Activated B cell treated with CpG ODN at 0.5 μM for 24 hours (primary cell): ENCODE data around the gene TOM1L1. TPM values are rescaled to one million over a fixed set of nuclear protein-coding genes. Genes with fewer than 3 reads are reported as not detected.

Source experiments
- ATAC-seq: fragments of 200-7000 bp; cut with Tn5 transposase; one replicate; pipeline ENCODE4 v1.10.0; 2021; ENCODE audit warnings: low read depth, mild to moderate bottlenecking, moderate library complexity
- CTCF ChIA-PET: fragments of 350-600 bp; sonication (Branson Sonifier 250); formaldehyde crosslinking; loops from one replicate; lab custom pipeline; 2021; ENCODE audit warnings: antibody characterized with exemption; lab: Charles Lee
- POLR2A ChIA-PET: fragments of 350-600 bp; sonication (Branson Sonifier 250); formaldehyde crosslinking; loops from one replicate; lab custom pipeline; 2021; ENCODE audit warnings: antibody characterized with exemption; lab: Charles Lee
- DNase-seq: peaks from one replicate; pipeline ENCODE4 v3.0.0; 2022
- H3K27ac Mint-ChIP-seq: one replicate; pipeline ENCODE4 v1.8.0; 2020; ENCODE audit warnings: mixed read lengths
- H3K27me3 Mint-ChIP-seq: one replicate; pipeline ENCODE4 v1.8.0; 2021; ENCODE audit warnings: mixed read lengths
- H3K36me3 Mint-ChIP-seq: one replicate; pipeline ENCODE4 v1.8.0; 2021; ENCODE audit warnings: low read depth, mixed read lengths
- H3K4me1 Mint-ChIP-seq: one replicate; pipeline ENCODE4 v1.8.0; 2021; ENCODE audit warnings: mixed read lengths
- H3K4me3 Mint-ChIP-seq: one replicate; pipeline ENCODE4 v1.8.0; 2020; ENCODE audit warnings: mild to moderate bottlenecking, mixed read lengths
- H3K9me3 Mint-ChIP-seq: one replicate; pipeline ENCODE4 v1.8.0; 2020; ENCODE audit warnings: mixed read lengths
- intact Hi-C: fragments of 100-400 bp; cut with micrococcal nuclease; formaldehyde crosslinking; loops from one replicate; pipeline ENCODE4 v1.15.1; 2024
- total RNA-seq: library from RNA; stranded (reverse); gene quantifications from 2 replicates; pipeline ENCODE4 v1.2.3, GENCODE V29; 2022
- TF ChIP-seq, protein P1 (sequence below): fragments of 200-600 bp; IDR thresholded peaks from one replicate; pipeline ENCODE4 v1.8.0; 2022; ENCODE audit warnings: antibody characterized with exemption, mild to moderate bottlenecking

Gene TOM1L1
- total RNA-seq, 1 donor from 2014 or later, result not detected

DNA sequence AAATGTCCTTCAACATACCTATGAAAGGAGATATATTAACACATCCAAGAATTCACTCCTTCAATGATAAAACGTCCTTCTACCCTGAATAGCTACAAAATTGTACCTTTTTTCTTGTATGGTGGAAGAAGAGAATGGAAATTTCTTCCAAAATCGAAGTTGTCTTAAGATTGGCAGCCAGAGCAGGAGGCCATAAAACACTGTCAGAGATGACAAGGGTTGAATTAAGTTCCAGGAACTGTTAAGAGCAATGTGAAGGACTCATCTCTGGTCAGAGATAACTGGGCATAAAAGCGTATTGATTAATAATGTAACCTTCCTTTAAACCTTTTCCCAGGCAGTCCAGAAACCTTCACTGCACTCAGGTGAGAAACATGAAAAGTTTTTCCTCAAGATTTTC, 12.9 kb upstream of the TOM1L1 start:
- no peak for DNase-seq
- Mint-ChIP-seq H3K36me3 (no peaks in the 10 kb centered on the region), H3K9me3 (no peaks in the 10 kb centered on the region), H3K4me3 (no peak overlapping the region), H3K27me3 (no peaks in the 10 kb centered on the region), H3K27ac (no peak overlapping the region), H3K4me1 (no peaks in the 10 kb centered on the region)
- ATAC-seq, result no peak
- ChIA-PET POLR2A (no interaction called here), CTCF (no interaction called here)
- intact Hi-C loops, result no loop called here
- TF ChIP-seq, protein P1, sequence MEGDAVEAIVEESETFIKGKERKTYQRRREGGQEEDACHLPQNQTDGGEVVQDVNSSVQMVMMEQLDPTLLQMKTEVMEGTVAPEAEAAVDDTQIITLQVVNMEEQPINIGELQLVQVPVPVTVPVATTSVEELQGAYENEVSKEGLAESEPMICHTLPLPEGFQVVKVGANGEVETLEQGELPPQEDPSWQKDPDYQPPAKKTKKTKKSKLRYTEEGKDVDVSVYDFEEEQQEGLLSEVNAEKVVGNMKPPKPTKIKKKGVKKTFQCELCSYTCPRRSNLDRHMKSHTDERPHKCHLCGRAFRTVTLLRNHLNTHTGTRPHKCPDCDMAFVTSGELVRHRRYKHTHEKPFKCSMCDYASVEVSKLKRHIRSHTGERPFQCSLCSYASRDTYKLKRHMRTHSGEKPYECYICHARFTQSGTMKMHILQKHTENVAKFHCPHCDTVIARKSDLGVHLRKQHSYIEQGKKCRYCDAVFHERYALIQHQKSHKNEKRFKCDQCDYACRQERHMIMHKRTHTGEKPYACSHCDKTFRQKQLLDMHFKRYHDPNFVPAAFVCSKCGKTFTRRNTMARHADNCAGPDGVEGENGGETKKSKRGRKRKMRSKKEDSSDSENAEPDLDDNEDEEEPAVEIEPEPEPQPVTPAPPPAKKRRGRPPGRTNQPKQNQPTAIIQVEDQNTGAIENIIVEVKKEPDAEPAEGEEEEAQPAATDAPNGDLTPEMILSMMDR, result no peak

DNA sequence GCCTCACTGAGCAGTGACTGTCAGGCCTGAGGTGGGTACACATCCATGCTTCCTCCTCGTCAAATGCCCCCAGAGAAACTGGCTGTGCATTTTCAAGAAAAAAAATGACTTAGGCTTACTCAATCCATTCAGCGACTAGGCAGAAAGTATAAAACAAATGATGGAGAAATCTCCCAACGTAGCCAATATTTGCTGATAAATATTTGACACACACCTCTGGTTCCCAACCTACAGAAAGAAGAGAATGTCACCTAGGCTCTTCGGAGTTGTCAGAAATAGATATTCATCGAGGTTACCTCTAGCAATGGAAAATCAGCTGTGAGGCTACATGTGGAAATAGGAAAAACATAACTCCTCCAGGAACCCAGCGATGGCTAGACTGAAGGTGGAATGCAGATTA, 12.4 kb upstream of the TOM1L1 start:
- Mint-ChIP-seq H3K36me3 (no peaks in the 10 kb centered on the region), H3K27ac (no peak overlapping the region), H3K27me3 (no peaks in the 10 kb centered on the region), H3K4me1 (no peaks in the 10 kb centered on the region), H3K9me3 (no peaks in the 10 kb centered on the region), H3K4me3 (no peak overlapping the region)
- POLR2A ChIA-PET, result no interaction called here
- no peak for ATAC-seq
- TF ChIP-seq, protein P1, result no peak
- intact Hi-C loops, result no loop called here
- DNase-seq, result no peak
- CTCF ChIA-PET, result no interaction called here

DNA sequence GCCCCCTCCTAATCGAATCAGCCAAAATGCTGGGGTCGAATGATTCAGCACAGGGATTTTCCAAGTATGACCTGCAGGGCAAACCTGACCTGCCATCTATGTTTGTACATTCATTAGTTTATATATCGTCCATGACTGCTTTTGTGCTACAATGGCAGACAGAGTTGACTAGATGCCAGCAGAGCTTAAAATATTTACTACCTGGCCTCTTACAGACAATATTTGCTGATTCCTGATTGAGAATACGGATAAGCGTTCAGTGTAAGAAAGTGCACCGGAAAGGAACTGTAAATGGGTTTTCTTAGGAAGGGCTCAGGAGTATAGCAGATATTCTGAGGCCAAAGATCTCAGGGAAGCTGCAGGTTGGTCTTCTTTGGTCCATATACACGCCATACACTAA, 11.7 kb upstream of the TOM1L1 start:
- TF ChIP-seq, protein P1, result no peak
- H3K9me3 Mint-ChIP-seq, result no peaks in the 10 kb centered on the region
- CTCF ChIA-PET, result no interaction called here

DNA sequence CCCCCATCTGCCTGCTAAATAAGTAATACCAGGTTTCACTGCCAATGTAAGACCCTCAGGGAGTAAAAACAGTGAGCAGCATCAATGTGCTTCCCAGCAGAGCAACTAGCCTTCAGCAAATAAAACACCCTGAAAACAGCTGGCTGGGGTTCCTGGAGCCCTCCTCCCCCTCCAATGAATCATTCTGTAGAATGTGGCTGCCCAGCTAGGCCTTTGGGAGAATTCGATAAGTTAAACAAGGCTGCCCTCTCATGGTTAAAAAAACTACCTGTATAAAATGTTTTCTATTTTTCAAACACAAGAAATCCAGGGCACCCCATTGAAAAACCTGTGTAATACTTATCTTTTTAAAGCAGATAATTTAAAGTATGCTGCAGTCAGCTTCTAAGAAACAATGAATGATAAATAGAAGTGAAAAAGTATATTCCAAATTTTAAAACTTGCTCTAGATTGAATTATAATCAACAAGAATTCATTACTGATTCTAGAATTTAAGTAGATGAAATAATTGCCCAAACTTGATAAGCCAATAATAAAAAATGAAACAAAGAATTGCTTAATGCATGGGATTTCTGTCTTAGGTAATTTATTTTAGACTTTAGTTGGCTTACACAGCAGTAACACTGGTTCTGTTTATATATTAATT, 9.4 kb upstream of the TOM1L1 start:
- no peaks in the 10 kb centered on the region for H3K4me1 Mint-ChIP-seq
- TF ChIP-seq, protein P1, result no peak
- peaks cover 7% of the 10 kb centered on the region for H3K27me3 Mint-ChIP-seq
- ChIA-PET POLR2A (no interaction called here), CTCF (no interaction called here)
- intact Hi-C loops, result no loop called here
- no peaks in the 10 kb centered on the region for H3K9me3 Mint-ChIP-seq
- no peak overlapping the region for H3K4me3 Mint-ChIP-seq
- H3K36me3 Mint-ChIP-seq, result no peaks in the 10 kb centered on the region
- no peak for ATAC-seq
- no peak overlapping the region for H3K27ac Mint-ChIP-seq
- DNase-seq, result no peak

More for the DNA sequence above, 11.7 kb upstream of the TOM1L1 start:
- H3K36me3 Mint-ChIP-seq, result no peaks in the 10 kb centered on the region
- POLR2A ChIA-PET, result no interaction called here
- no peaks in the 10 kb centered on the region for H3K4me1 Mint-ChIP-seq
- no peak for DNase-seq
- H3K27ac Mint-ChIP-seq, result no peak overlapping the region
- intact Hi-C loops, result no loop called here
- H3K4me3 Mint-ChIP-seq, result no peak overlapping the region
- no peaks in the 10 kb centered on the region for H3K27me3 Mint-ChIP-seq
- no peak for ATAC-seq

DNA sequence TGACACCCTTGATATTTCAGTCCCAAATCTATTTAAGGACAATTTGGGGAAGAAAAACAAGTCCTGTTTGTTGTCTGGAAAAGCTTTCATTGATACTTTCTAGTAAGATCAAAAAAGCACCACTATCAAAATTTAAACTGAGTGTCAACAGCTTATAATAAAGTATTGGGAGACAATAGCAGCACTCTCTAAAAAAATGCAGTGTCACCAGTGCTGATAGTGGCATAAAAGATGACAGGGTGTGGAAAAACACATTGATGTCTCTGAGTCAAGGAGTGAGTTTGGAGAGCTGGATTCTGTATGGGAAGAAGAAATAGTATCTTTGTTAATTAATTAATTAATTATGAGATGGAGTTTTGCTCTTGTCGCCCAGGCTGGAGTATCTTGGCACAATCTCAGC, 8.3 kb upstream of the TOM1L1 start:
- Mint-ChIP-seq H3K27me3 (peaks cover 12% of the 10 kb centered on the region), H3K4me1 (no peaks in the 10 kb centered on the region), H3K36me3 (no peaks in the 10 kb centered on the region), H3K4me3 (no peak overlapping the region), H3K9me3 (no peaks in the 10 kb centered on the region), H3K27ac (no peak overlapping the region)
- intact Hi-C loops, result no loop called here
- ATAC-seq (no peak), DNase-seq (no peak)
- CTCF ChIA-PET, result no interaction called here
- TF ChIP-seq, protein P1, result no peak
- POLR2A ChIA-PET, result no interaction called here
